Activated CD4-positive, alpha-beta T cell treated with anti-CD3 and anti-CD28 coated beads for 1 hour (primary cell): Measurements from ENCODE around the gene NTPCR.
"Not testable (repeated sequence)": the region's sequence is repeated elsewhere in the genome, so short reads cannot be mapped to it uniquely, and the experiment has no call there.

ENCODE experiments used
- DNase-seq: peaks from one replicate; pipeline ENCODE4 v3.0.0-alpha.2; 2020

NTPCR gene, protein sequence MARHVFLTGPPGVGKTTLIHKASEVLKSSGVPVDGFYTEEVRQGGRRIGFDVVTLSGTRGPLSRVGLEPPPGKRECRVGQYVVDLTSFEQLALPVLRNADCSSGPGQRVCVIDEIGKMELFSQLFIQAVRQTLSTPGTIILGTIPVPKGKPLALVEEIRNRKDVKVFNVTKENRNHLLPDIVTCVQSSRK

GRCh38 chr1:232950197-232951176 is at the start of gene NTPCR:
Gene NTPCR (plus strand): TSS chr1:232950611. CDS start chr1:232950711, 100 bp downstream.
- DNase-seq = peak; percentile 95

DNA sequence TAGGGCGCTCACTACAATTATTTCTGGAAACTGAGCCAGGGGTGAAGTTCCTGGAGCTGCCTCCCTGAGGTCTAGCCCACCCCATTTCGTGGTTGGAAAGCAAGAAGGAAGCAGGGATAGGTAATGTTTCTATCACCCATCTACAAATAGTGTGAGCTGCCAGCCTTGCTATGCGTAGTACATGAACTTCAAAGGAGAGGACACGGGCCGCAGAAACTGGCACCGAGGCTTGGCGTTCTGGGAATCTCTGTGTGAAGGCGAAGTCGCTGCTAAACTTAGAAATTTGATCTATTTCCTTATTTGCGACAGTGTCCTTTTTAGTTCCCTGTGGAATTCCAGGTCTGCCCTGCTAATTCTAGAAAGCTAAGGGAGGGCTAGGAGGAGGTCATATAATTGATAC is 49.6 kb upstream of the NTPCR start:
- no peak for DNase-seq

DNA sequence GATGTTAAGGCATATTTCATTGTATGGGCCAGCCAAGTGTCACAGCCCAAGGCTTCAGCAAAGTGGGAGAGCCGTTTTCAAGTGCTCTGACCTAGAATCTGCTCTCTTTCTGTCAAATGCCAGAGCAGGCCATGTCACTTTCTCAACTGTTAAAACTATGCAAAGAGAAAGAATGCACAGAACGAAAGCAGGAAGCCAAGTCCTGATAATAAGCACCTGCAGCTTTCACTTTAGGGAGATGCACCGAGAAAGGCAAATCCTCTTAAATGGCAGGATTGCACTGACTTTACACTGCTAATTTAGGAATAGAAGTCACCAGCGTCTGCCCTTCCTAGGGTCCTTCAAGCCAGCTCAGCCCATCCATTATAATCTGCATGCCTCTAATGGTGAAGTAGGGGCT is 49.2 kb upstream of the NTPCR start:
- DNase-seq = no peak

DNA sequence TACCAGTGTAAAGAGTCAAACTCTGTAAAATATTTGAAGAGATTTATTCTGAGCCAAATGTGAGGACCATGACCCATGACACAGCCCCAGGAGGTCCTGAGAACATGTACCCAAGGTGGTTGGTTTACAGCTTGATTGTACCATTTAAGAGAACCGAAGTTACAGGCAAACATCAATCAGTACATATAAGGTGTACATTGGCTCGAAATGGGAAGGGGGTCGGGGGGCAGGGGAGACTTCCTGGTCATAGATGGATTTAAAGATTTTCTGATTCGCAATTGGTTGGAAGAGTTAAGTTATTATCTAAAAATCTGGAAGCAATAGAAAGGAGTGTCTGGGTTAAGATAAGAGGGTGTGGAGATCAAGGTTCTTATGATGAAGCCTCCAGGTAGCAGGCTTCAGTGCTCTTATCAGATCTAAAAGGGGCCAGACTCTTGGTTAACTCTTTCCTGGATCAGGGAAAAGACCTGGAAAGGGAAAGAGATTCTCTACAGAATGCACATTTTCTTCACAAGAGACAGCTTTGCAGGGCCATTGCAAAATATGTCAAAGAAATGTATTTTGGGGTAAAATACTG is 47.5 kb upstream of the NTPCR start:
- DNase-seq = no peak

DNA sequence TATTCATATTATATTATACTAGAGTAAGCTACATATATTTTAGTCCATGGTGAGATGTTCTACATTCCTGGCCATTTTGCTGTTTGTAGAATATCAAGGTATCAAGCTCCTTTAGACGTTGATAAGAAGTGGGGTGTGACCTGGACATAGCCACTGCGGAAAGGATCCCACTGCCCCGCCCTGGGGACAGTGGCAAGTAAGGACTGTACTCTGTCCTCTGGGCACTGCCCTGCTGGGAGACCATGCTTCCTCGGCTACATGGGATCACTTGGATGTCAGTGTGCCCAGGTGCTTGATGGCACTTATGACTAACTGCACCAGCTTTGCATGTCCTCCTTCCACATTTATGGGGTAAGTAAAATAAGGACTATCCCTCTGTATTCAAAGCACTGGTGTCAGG is 46.3 kb upstream of the NTPCR start:
- DNase-seq = no peak

DNA sequence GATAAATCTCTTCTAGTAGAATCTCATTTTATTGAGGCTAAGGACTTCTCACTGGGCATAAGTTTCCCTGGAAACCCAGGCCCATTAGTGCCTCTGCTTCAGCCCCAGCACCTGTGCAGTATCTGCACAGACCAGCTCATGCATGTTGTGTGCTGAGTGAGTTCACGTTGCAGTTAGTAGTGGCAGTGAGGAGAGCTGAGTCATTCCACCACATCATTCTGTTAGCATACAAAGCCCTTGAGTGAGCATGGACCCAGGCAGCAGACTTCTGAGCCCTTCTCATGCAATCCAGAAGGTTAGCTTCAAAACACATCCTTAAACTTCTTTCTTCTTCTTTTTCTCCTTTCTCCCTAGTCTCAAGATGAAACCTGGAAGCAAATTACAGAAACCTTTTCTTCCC is 45.8 kb upstream of the NTPCR start:
- DNase-seq = no peak

DNA sequence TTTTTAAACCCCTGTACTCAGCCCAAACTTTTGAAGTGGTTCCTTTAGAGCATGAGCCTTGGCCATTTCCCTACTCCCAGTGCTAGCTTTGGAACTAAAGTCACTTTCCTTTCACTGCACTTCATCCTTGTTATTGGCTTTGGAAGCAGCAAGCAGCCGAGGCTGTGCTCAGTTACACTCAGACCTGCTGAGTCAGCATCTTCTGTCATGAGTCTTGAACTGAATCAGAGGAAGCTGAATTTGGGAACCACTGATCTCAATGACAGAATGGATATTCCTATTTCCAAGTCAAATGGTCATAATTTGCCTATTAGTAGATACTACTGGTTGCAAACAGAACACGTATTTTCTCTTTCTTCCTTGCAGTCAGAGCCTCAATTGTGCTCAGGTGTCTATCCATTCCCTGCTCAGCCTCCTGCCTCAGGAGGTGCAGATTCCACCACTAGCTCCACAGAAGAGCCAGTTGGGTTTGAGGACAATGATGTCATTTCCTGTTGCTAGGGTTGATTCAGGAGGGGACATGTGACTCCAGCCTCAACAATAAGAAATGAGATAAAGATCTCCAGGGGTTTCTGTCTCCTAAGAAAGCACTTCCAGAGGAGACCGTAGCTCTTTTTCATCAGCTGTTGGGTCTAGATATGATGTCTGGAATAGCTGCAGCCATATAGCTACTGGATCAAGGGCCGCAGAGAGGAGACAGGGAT is 44.9 kb upstream of the NTPCR start:
- no peak for DNase-seq

DNA sequence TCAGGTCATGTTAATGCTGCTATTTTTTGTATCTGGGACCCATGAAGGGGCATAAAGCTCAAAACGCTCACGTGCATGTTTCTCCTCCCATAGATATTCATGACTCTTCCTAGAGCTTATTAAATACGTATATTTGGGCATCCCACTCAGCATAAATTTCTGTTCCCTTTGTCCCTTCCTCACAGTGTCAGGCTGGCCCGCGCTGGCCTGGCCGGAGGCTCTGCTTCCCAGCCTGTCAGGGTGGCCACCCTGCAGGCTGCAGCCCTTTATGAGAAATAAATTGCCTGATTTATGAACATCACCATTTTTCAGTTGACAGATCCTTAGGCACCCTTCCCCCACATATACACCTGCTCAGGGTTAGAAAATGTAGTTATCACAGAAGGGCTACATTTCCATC is 44.0 kb upstream of the NTPCR start:
- no peak for DNase-seq

DNA sequence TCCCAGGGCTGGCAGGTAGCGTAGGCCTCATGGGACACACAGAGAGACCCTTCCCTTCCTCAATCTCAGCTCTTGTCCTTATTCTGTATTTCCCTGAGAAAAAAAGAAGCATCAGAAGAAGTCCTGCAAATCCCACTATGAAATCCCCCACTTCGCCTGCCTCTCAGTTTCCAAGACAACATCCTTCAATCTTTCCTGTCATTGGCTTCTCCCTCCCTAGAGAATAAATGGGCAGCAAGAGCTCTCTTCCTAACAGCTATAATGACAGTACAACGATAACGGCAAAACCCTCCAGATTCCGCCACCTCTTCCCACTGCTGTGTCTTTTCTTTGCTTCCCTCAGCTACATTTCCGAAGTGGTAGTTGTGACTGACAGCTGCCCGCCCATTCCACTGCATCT is 41.6 kb upstream of the NTPCR start:
- no peak for DNase-seq

- no peak for DNase-seq
These were observed 40.7 kb upstream of the NTPCR start for GRCh38 chr1:232909752-232910151.

- DNase-seq = no peak
These were observed 39.3 kb upstream of the NTPCR start for GRCh38 chr1:232911027-232911599.

DNA sequence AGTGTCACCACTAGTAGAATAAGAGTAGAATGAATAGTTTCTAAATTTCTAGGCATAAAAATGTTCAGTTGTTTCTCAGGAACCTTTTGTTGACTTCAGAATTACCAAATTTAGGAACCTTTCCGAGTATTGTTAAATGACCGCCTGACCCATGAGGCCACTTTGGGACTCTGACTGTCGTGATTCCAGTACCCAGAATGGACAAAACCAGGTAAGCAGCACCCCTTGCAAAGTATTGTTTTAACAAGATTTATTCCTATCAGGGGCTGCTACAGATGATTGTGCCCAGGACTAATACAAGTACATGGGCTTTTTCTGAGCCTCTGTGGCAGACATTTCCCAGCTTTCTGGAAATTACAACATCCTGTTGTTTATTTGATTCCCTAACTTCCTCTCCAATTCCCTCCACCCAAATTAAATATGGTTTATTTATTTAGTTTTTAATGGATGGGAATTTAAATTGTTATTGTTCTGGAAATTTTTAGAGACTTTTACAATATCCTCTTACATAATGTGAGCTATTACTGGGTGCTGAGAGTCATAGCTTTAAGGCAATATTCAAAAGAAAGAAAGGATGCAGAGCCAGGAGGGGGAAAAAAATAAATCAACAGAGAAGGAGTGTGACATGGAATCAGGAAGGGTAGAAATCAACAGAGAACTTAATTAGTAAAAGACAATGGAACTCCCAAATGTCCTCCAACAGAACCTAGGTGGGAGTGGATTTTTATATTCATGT is 37.4 kb upstream of the NTPCR start:
- DNase-seq = no peak

DNA sequence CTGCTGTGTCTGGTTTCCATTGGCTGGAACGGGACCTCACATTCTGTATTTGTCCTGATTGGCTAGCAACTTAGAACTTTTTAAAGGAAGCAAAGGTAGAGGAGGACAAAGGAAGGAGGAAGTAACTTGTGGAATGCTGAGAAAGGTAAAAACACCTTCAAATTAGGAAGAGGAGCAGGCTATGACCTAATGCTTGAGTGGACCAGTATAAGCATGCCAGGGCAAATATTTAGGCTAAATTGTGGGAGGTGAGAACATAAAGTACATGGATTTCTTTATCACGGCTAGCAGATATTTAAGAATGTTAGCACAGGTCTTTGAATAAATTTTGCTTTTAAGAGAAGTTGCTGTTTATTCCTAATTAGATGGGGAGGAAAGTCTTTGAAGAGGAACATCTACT is 36.1 kb upstream of the NTPCR start:
- DNase-seq = not testable (repeated sequence)

DNA sequence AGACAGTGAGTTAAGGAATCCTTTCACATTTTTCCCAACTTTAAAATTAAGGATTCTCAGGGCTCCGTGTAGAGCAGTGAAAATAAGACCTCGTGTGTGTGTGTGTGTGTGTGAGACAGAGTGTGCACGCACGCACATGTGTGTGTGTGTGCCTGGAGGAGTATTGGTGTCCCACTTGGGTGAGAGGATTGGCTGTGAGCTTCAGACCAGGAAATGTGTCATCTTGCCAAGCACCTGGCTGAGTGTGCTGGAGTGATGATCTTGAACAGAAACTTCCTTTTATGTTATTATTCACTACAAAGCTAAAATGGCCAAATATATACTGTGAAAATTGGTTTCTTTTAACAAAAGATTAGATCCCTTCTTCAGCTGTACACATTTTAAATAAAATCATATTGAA is 35.2 kb upstream of the NTPCR start:
- DNase-seq = no peak

- DNase-seq = no peak
These were observed 33.4 kb upstream of the NTPCR start for GRCh38 chr1:232917053-232917452.

- no peak for DNase-seq
These were observed 29.0 kb upstream of the NTPCR start for GRCh38 chr1:232921381-232921780.

DNA sequence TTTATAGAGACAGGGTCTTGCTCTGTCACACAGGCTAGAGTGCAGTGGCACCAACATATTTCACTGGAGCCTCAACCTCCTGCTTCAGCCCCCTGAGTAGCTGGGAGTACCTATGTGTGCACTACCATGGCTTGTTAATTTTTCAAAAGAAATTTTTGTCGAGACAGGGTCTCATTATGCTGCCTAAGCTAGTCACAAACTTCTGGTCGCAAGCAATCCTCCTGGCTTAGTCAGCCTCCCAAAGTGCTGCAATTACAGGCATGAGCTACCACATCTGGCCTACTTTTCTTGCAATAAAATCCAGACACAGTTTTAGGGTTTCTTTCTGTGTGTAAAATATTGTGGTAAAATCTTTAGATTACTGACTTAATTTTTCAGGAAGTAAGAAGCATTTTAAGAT is 27.9 kb upstream of the NTPCR start:
- no peak for DNase-seq

DNA sequence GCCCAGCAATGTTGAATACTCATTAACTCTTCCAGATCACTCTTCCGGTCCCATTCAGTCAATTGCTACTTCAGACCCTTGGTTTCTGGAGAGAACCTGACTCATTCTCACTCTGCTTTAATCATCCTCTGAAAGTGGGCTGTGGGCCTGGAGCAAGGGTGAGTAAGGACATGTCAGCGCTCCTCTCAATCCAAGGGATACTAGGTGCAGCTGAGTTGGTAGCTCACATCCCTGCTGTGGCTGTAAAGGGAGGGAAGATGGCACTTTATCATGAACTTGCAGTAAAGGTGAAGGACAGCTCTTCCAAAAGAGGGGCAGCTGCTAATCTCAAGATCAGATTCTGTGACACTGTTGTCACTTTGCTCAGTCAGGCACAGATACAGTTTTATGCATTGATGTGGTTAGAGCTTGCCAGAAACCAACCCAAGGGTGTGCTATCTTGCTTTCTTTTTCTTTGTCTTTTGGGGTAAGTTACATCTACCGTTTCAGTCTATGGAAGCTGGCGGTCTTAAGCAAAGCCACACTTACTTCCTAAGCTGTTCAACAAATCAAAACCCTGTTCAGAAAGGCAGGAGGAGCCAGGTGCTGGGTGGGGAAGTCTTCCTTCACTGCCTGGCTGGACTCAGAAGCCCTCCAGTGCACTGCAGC is 26.5 kb upstream of the NTPCR start:
- no peak for DNase-seq

DNA sequence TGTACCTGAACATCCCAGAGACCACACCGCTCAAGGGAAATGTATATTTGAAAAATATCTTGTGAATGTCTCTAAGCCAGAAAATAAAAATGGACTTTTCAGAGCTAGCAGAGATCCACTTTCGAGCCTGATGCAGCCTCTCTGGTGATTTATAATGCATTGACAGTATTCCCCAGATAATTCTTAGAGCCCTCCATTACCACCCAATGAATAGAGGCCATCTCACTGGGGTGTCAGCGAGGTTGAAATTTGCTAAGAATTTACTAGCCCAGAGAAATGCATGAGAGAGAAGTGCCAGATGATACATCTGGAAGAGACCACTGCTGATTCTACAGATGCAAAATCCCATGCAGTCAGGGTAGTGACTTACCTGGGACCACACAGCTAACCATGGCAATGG is 25.5 kb upstream of the NTPCR start:
- DNase-seq = no peak

DNA sequence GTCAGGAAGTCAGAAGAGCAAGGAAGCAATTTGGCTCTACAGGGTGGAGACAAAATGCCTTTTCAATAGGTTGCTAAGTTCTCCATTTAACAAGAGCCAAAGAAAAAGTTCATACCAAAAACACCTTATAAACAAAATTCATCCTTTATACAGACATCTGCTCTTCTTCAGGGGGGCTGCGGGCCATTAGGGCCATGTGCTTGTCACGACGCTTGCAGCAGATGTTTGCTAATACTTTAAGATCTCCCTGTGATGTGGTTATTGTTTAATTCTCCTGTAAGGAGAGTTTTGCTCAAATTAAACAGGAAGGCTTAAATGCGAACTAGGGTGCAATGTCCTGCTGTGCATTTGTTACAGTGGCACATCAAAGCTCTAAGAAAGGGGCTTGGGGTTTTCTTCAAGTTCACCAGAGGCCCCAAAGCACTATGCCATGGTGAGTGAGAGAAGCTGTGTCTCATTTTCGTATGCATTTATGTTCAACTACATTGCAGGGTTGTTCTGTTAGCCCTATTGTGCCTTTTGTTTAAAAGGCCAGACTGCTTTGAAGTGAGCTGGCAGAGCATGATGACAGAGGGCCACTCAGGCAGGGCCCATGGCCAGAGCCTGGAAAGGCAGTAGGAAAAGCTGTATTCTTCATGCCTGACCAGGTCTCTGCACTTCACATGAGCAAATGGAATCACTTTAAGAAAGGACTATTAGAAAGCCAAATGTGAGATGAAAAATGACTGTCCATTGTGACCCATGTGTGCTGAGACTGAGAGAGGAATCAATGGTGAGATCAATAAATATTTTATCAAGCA is 24.8 kb upstream of the NTPCR start:
- DNase-seq = no peak

GRCh38 chr1:232927166-232927565 is 23.2 kb upstream of the NTPCR start:
- not testable (repeated sequence) for DNase-seq
